Inferior parietal cortex (tissue), 1 donor: ENCODE measurements around the gene KLHDC8A.
"Not testable (repeated sequence)": the region's sequence is repeated elsewhere in the genome, so short reads cannot be mapped to it uniquely, and the experiment has no call there.

ENCODE experiments used
- DNase-seq: peaks from one replicate; pipeline ENCODE4 v3.0.0-alpha.2; 2016; ENCODE audit errors: extremely low spot score

The KLHDC8A gene

DNA sequence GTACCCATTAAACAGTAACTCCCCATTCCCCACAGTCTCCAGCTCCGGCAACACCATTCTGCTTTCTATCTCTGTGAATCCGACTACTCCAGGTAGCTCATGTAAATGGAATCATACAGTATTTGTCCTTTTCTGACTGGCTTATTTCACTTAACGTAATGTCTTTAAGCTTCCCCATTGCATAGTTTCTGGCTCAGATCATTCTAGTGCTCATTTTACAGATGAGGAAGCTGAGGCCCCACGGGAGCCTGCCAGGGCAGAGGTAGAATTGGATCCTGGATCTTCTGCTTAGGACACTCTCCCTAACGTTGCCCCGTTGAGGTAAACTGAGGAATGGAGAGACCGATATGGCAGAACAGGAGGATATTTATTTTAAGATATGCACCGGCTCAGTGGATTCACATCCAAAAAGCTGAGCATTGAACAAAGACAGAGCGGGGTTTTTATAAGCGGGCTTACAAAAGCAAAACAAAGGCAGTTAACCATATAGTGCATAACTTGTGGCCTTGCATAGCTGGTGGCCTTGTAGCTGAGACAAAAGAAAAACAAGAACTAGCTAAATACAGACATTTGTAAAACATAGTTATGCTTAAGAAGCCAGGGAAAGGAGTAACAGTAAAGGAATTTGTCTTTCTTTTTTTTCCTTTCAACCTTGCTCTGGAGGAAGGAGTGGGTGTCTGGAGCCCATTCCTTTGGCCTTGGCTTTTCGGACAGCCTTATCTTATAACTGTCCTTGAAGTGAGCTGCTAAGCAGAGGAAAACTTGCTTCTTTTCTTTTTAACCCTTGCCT, 15.3 kb upstream of the KLHDC8A start:
- DNase-seq: no peak

DNA sequence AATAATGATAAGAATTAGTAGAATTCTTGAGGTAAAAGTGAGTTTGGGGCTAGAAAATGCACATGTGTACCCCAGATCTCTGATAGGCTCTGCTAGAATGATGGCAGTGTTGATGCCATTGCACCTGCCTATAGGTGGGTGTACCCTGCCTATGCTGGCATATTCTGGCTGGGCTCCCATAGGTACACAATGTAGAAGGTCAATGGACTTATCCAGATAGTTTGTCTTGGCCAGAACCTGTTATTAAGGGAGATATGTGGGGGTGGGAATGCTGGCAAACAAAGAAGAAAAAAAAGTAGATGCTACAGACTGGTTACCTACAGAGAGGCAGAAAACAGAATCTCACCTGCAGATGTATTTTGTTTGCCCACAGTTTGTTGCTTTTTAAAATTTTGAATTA, 14.1 kb upstream of the KLHDC8A start:
- no peak for DNase-seq

DNA sequence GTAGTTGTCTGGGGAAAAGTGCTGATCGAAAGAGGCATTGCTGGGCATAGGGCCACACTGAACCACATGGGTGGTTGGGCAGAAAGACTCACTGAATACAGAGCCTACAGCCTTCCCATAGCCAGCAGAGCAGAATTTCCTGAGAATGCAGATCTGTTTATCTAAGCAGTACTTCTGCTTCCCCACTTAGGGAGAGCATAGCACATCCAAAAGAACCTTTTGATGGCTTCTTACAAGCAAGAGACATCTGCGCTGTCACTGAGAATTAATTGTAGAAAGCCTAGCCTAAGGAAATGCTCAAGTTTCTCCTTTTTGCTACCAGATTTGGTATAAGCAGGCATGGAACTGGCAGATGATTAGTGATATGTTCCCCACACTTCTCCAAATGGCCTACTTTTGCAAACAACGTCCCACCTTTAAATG, 13.0 kb upstream of the KLHDC8A start:
- peak; percentile 47 for DNase-seq

DNA sequence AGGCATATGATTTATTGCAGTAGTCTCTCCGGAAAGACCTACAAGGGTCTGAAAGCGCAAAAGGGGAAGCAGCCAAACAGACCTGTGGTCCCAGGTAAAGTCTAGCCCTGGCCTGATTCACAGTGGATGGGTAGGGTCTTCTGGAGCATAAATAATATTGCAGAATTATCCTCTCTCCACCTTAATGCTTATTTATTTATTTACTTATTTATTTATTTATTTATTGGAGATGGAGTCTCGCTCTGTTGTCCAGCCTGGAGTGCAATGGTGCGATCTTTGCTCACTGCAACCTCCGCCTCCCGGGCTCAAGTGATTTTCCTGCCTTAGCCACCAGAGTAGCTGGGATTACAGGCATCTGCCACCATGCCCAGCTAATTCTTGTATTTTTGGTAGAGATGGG, 11.8 kb upstream of the KLHDC8A start:
- no peak for DNase-seq

DNA sequence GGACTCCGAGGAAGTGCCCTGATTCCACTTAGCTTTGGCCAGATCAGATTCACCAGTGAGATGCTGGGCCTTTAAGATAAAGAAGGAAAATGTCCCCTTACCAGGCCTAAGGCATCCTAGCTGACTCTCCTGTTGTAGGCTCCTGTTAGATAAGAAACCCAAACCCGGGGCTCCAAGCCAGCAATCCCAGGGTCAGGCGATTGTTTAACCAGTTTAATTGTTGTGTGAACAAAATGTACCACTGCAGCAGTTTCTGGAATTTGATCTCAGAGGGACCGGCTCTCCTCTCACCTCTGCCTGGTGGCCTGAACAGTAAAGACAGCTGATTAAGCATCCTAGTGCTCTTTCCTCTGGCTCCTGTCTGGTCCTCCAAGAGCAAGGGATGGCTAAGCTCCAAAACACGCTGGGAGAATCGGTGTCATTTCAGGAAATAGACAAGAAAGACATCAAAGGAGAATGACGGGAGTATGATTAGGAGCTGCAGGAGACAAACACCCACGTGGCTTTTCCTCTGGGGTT, 9.3 kb upstream of the KLHDC8A start:
- DNase-seq: no peak

DNA sequence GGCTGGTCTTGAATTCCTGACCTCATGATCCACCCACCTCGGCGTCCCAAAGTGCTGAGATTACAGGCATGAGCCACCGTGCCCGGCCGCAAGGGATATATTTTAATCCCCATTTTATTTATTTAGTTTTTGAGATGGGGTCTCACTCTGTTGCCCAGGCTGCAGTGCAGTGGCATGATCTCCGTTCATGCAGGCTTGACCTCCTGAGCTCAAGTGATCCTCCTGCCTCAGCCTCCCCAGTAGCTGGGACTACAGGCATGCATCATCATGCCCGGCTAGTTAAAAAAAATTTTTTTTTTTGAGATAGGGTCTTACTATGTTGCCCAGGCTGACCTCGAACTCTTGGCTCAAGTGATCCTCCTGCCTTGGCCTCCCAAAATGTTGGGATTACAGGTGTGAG, 8.4 kb upstream of the KLHDC8A start:
- DNase-seq: not testable (repeated sequence)

DNA sequence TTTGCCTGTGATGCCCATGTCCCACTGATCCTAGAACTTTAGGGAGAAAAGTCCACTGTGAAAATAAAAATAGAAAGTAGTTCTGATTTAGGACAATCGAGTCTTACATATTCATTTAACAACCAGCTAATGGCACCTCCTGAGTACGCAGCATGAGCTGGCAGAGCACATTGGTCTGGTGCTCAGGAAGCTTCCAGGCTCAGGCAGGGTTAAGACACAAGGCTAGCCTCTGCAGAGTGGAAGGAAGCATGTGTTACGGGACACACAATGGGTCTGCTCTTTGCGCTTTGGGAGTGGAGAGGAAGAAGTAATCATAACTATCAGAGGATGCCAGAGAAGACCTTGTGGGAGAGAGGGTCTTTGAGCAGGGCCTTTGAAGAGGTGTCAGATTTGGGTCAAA, 4.2 kb upstream of the KLHDC8A start:
- no peak for DNase-seq

DNA sequence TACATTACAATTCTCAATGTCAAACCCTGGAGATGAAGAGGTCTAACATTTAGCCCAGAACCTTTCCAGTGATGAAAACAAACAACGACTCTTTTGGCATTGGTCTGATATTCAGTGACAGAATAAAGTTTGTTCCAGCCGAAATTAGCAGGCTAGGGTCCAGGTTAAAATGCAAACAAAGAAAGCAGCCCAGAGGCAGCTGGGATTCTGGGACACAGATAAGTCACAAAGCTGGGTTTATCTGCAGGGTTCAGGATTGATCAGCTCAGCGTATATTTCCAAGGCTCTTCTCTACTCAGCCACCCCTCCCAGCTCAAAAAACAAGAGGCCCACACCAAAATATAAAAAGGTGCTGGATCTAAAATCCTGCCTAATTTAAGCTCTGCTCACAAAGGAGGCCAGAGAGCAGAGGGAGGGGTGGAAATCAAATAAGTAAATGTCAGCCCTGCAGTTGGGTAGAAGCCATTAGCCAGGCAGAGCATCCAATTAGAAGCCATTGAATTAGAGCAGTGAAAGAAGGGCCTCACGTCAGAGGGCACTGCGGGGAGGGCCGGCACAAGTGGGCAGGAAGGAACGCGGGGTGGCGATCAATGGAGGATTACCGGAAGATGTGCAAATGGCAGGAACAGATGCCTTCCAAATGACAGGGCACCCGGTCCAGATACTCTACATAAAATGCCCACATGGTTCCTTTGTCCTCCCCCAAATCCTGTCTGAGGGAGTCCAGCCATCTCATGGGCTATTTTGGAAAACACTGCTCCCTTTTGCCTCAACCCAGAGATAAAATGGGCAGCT, 3.2 kb upstream of the KLHDC8A start:
- no peak for DNase-seq

DNA sequence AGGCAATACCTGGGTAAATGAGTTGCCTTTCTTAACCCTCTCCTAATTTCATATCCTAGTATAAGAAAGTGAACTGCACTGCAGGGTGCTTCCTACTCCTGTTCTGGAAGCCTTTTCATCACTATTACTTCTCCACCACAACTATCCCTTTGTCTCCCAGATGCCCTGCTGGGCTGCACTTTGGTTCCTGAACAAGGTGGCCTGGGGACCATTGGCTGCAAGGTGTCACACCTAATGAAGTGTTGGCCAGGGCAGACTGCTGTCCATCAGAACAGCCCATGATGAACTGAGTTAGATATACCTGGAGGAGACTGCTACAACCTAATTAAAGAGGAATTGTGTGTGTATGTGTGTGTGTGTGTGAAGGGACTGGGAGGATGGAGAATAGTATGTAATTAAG, 1.9 kb upstream of the KLHDC8A start:
- no peak for DNase-seq

DNA sequence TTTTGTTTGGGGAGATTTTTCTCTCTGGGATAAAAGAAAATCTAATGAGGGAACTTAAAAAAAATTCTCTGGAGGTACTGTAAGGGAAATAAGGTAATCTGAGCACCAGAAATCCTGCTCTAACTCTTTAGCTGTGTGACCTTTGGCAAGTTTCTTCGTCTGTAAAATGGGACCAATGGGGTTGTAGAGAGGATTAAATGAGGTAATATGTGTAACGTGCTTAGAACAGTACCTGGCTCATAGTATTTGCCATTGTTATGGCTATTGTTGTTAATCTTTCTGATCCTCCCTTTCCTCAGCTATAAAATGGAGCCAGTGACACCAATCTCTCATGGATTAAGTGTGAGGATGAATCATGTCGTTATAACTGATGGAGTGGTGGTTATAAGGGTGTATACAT, 845 bp upstream of the KLHDC8A start:
- DNase-seq: no peak

DNA sequence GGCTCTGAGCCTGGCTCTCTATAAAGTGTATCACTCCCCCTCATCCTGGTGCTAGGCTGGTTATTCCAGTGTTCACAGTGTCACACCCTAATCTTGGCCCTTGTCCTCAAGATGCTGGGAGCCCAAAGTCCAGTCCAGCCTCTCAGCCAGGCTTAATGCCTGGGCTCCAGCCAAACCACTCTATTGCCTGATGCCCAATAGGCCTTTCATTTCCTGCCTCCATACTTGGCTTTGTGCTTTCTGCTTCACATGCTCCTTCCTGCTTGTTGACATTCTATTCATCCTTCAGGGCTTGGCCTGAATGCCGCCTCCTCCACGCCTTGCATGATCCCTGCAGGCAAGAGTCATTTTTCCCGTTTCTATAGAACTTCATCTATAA, 1.7 kb downstream of the KLHDC8A start:
- DNase-seq: no peak

DNA sequence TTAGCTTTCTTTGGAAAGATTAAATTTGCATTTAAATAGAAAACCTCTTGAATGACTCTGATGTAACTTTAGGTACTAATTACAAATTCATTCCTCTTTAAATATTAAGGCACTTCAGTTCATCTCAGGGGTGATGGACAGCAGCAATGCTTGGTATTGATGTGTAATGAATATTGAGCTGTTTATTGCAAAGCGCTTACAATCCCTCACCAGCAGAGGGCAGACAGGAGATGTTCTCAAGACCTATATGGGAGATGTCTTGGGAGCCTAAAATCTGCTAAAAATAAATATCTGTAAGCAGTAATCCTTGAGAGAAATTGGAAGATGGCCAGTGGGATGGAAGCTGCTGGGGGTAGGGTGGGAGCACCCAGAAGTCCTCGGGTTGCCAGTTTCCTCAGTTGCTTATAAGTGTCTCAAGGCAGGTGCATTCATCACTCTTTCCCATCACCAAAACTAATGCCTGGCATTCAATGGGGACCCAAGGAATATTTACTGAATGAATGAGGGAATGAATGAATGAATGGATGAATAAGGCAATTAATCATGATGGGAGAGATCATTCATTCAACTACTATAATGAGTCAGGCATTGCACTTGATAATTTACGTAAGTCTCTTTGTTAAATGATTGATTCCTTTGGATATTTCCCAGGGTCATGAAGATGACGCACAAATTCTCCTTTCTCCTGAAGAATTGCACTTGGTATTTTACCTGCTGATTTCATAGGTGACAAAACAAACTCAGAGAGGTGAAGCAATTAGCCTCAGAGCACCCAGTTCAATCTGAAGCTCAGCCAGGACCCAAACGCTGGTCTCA, 2.3 kb downstream of the KLHDC8A start:
- DNase-seq: peak; percentile 87

DNA sequence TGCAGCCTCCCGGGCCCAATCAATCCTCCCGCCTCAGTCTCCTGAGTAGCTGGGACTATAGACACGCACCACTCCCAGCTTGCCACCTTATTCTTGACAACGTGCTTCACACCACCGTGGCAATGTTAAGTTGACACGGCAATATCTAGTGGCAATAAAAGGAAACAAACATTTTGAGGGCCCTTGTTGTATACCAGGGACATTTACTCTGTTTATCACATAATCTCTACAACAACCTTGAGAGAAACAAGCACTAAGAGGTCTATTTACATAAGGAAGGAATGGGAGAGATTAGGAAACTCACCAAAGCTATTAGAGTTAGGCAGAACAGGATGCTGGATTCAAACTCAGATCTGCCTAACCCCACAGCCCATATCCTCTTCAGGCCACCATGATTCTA, 3.1 kb downstream of the KLHDC8A start:
- no peak for DNase-seq

DNA sequence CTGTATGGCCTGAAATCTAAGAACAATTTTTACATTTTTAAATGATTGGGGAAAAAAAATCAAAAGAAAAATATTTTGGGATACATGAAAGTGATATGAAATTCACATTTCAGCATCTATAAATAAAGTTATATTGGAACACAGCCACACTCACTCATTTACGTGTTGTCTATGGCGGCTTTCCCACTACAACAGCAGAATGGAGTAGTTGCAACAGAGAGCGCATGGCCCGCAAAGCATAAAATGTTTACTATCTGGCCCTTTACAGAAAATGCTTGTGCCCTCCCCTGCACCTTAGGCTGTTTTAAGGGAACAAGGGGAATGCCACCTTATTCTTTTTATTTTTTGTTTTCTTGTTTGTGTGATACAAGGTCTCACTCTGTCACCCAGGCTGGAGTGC, 3.5 kb downstream of the KLHDC8A start:
- DNase-seq: no peak

DNA sequence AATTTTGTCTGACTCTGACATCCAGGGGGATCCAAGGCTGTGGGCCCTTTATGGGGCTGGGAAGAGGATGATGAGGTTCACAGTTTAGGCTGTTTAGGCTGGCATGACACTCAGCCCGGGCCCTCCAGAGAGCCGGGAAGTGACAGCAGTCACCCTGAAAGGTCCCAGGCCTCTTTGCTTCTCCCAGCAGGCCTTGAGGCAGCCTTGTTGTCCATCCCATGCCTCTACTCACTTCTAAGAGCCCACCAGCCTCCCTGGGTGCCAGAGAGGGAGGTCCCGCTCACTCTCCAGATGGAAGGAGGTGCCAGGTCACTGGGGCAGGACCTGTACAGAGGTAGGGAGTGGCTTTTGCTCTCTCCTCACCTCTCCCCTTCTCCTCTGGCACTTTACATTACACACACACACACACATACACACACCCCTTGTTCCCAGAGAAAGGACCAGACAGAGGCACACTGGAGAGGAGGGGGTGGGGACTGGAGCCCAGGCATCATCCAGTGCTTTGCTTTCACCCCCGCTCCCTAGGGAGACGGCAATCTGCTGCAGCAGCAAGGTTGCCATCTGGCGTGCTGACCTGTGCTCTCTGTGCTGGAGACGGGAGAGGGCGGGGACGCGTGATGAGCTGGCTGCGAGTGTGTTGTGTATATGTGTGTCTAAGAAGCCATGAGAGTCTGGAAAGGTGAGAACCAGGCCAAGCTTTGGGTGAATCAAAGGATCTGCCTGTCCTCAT, 4.6 kb downstream of the KLHDC8A start:
- no peak for DNase-seq

DNA sequence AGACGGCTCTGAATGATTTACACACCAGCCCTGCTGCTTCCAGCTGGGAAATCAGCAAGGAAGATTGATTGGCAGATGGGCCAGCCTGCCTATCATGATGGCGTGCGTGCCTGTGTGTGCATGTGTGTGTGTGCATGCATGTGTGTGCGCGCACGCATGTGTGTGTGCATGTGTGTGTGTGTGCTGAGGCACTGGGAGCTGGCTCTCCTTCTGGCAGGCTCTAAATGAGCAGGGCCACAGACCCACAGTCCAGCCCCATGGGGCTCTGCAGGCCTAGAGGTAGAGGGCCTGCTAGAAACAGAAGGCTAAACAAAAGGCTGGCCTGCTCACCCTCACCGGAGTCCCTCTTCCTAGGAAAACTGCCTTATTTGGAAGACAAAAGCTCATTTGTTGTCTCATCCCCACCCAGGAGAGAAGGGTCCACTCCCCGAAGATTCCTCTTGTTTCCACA, 6.0 kb downstream of the KLHDC8A start:
- no peak for DNase-seq

DNA sequence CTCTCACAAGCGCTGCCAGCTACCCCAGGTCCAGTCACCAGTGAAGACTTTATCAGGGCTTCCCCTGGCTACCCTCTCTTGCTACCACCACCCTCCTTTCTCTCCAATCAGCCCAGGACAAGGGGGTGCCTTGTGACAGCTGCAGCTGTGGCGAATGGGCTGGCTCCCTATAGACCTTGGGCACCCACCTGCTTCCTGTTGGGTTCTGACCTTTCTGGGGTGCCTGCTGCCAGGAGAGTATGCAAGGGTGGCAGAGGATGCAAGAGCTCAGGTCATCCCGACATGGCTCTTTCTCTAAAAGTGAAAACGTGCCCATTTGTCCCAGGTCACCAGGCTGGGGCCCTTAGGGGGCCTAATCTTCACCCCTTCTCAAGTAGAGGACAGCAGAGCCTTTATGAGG, 6.6 kb downstream of the KLHDC8A start:
- DNase-seq: no peak

DNA sequence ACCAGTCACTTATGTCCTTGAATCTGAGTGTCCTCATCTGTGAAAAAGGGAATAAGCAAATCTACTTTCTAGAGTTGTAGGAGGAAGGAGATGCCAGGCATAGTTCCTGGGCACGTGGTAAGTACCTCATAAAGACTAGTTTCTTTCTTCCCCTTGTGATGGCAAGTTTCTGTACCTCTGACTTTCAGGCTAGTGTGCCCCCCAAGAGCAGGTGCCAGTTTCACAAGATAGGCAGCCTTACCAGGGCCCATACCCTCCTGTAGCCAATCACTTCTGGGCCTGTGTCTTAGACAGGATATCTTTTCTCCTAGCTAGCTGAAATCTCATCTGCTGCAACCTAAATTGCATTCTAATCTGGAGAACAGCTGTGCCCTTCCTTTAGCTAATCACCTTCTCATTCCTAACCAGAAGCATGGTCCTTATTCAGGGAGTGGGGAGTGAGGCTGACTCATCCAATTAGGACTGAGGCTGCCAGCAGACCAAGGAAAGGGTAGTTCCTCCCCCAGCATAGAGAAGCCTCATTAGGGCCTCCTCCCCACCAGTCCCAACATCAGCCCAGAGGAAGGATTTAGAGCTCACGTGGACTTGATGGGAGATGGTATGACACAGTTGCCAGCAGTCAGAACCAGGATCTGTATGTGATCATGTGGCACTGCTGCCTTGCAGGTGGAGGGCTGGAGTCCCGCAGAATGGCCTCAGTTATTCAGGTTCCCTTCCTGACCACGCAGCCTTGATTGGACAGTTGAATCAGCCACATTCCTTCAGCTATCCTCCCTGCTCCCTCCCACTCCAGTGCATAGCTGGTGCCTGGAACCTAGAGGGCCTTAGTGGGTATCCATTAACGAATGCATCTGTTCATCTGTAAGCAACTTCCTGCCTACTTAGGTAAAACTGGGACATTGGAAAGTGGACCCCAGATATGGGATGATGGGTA, 7.9 kb downstream of the KLHDC8A start:
- DNase-seq: no peak

DNA sequence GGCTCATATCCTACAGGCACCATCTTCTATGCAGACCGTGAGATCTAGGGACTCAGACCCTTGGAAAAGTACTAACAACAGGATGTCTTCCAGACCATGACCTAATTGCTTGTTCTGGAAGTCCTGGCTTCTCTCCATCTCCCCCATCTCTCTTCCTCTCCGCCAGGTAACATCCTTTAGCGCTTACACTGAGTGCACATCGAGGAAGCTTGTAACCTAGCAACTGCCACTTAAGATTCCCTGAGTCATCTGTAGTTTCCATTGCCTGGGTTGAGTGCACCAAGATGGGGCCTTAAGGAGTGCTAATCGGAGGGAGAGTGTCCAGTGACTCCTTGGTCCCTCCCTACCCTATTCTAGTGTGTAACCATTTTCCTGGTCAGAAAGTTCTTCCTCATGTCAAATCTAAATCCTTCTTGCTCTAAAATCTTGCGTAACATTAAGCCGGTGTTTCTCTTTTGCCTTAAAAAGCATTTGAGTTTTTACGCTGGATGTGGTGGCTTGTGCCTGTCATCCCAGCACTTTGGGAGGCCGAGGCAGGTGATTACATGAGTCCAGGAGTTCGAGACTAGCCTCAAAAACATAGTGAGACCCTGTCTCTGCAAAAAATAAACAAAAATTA, 9.7 kb downstream of the KLHDC8A start:
- no peak for DNase-seq

DNA sequence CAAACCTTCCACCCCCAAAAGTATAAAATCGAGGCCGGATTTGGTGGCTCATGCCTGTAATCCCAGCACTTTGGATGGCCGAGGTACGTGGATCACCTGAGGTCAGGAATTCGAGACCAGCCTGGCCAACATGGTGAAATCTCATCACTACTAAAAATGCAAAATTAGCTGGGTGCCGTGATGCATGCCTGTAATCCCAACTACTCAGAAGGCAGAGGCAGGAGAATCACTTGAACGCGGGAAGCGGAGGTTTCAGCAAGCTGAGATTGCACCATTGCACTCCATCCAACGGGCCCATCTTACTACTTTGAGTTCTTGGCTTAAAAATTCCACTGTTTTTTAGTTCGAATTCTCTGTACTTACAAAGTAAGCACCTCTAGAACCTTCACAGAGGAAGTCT, 11.0 kb downstream of the KLHDC8A start:
- DNase-seq: no peak
